Tibial nerve (tissue), 4 donors: ENCODE measurements around the gene FOXJ3. TPM values are rescaled to one million over a fixed set of nuclear protein-coding genes. Genes with fewer than 3 reads are reported as not detected.

Experiments used
- DNase-seq, 2 donors: peaks; one replicate each; pipeline ENCODE4 v3.0.0-alpha.2; 2019; ENCODE audit warnings: low spot score in 2 of 2
- H3K27ac ChIP-seq, 4 donors: fragments of 200-600 bp; sonication (generic) in 3 of 4; one replicate each; pipeline ENCODE4 v1.5.1; 2017 to 2019; ENCODE audit warnings: mild to moderate bottlenecking in 1 of 4
- H3K27me3 ChIP-seq, 2 donors: fragments of 200-600 bp; sonication (generic) in 1 of 2; one replicate each; pipeline versions ENCODE4 v1.5.1 to v1.6.0; 2017 to 2019
- H3K36me3 ChIP-seq, 3 donors: fragments of 200-600 bp; sonication (generic); one replicate each; pipeline ENCODE4 v1.5.1; 2018 to 2019
- H3K4me1 ChIP-seq, 4 donors: fragments of 200-600 bp; sonication (generic) in 3 of 4; one replicate each; pipeline ENCODE4 v1.5.1; 2017 to 2019
- H3K4me3 ChIP-seq, 4 donors: fragments of 200-600 bp; sonication (generic) in 3 of 4; one replicate each; pipeline ENCODE4 v1.5.1; 2017 to 2019; ENCODE audit warnings: mild to moderate bottlenecking in 1 of 4, moderate library complexity in 1 of 4
- H3K9me3 ChIP-seq, 4 donors: fragments of 200-600 bp; sonication (generic) in 3 of 4; one replicate each; pipeline ENCODE4 v1.5.1; 2017 to 2019
- EP300 ChIP-seq, 2 donors: sonication (generic); formaldehyde crosslinking; IDR thresholded peaks; one replicate each; pipeline ENCODE4 v1.6.1; 2017; ENCODE audit warnings: antibody characterized with exemption in 2 of 2, mild to moderate bottlenecking in 1 of 2
- POLR2A ChIP-seq, 2 donors: fragments of 450-650 bp; IDR thresholded peaks; one replicate each; pipeline ENCODE4 v1.6.1; 2017; ENCODE audit warnings: antibody characterized with exemption in 2 of 2, mild to moderate bottlenecking in 2 of 2, moderate library complexity in 2 of 2
- WGBS, 2 donors: methylation state at CpG; one replicate each; pipeline ENCODE4 v1.1.5; 2018; 5-methylcytosine and 5-hydroxymethylcytosine counted together
- total RNA-seq, 4 donors: library from RNA; depleted of rRNA; stranded (reverse); fragments of >200 nt; gene quantifications; one replicate each; pipeline ENCODE4 v1.1.0, GENCODE V29; 2016
- TF ChIP-seq, protein P1 (sequence below), 5 experiments: fragments of 200-600 bp in 3 of 5; fragments of 450-650 bp in 2 of 5; sonication (generic) in 3 of 5; IDR thresholded peaks; one replicate each; pipeline ENCODE4 v1.5.1; 2016 to 2019; ENCODE audit warnings: antibody characterized with exemption in 5 of 5, mild to moderate bottlenecking in 3 of 5, moderate library complexity in 2 of 5

Gene FOXJ3
- total RNA-seq, 4 donors from 2014 or later: 42.7 to 68.1 (median 64.5) TPM

GRCh38 chr1:42364542-42364941 is 29.5 kb upstream of the FOXJ3 start:
- Histone ChIP-seq H3K36me3 (no peaks in the 10 kb centered on the region), H3K4me1 (no peaks in the 10 kb centered on the region), H3K27me3 (peaks cover 0 to 7% of the 10 kb centered on the region in 2 donors), H3K27ac (no peak overlapping the region), H3K4me3 (no peak overlapping the region), H3K9me3 (no peaks in the 10 kb centered on the region)
- DNase-seq: no peak
- 88 to 98% methylated on average over 2 of the region's 2 CpGs for WGBS, 2 donors
- TF ChIP-seq POLR2A (IDR thresholded peaks at IDR 0.05) (no peak), EP300 (IDR thresholded peaks at IDR 0.05) (no peak)
- TF ChIP-seq, protein P1, sequence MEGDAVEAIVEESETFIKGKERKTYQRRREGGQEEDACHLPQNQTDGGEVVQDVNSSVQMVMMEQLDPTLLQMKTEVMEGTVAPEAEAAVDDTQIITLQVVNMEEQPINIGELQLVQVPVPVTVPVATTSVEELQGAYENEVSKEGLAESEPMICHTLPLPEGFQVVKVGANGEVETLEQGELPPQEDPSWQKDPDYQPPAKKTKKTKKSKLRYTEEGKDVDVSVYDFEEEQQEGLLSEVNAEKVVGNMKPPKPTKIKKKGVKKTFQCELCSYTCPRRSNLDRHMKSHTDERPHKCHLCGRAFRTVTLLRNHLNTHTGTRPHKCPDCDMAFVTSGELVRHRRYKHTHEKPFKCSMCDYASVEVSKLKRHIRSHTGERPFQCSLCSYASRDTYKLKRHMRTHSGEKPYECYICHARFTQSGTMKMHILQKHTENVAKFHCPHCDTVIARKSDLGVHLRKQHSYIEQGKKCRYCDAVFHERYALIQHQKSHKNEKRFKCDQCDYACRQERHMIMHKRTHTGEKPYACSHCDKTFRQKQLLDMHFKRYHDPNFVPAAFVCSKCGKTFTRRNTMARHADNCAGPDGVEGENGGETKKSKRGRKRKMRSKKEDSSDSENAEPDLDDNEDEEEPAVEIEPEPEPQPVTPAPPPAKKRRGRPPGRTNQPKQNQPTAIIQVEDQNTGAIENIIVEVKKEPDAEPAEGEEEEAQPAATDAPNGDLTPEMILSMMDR (IDR thresholded peaks at IDR 0.05): no peak

- Histone ChIP-seq H3K4me1 (no peaks in the 10 kb centered on the region), H3K36me3 (no peaks in the 10 kb centered on the region), H3K27me3 (peaks cover 0 to 7% of the 10 kb centered on the region in 2 donors), H3K4me3 (no peak overlapping the region), H3K9me3 (no peaks in the 10 kb centered on the region), H3K27ac (no peak overlapping the region)
- 79 to 81% methylated on average over 6 of the region's 6 CpGs for WGBS, 2 donors
- DNase-seq: no peak
- TF ChIP-seq, protein P1 (IDR thresholded peaks at IDR 0.05): no peak
- TF ChIP-seq EP300 (IDR thresholded peaks at IDR 0.05): no peak
- no peak for TF ChIP-seq POLR2A (IDR thresholded peaks at IDR 0.05)
Observed at GRCh38 chr1:42364089-42364488, 29.1 kb upstream of the FOXJ3 start.

DNA sequence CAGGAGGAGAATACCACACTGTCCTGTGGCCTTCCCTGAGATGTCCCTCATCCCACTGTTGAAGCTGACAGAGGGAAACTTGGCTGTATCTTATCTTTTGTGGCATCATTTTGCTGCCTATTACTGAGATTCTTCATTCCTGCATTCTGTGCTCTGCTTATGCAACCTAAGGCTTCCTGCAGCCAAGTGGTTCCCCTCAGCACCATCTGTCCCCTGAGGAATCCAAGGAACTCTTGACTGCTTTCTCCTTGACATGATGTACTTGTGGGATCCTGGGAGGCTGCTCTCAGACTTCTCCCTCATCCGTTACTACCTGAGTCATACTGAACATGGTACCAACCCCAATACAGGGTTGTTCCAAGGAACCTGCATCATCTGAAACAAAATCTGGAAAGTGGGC is 24.4 kb upstream of the FOXJ3 start:
- DNase-seq: no peak
- WGBS, 2 donors: 75 to 92% methylated on average over 1 of the region's 1 CpG
- H3K4me3 ChIP-seq: no peak overlapping the region
- H3K27ac ChIP-seq: no peak overlapping the region
- no peaks in the 10 kb centered on the region for H3K27me3 ChIP-seq
- H3K4me1 ChIP-seq: no peaks in the 10 kb centered on the region
- no peaks in the 10 kb centered on the region for H3K36me3 ChIP-seq
- no peaks in the 10 kb centered on the region for H3K9me3 ChIP-seq
- no peak for TF ChIP-seq EP300 (IDR thresholded peaks at IDR 0.05)
- no peak for TF ChIP-seq POLR2A (IDR thresholded peaks at IDR 0.05)
- TF ChIP-seq, protein P1 (IDR thresholded peaks at IDR 0.05): no peak

DNA sequence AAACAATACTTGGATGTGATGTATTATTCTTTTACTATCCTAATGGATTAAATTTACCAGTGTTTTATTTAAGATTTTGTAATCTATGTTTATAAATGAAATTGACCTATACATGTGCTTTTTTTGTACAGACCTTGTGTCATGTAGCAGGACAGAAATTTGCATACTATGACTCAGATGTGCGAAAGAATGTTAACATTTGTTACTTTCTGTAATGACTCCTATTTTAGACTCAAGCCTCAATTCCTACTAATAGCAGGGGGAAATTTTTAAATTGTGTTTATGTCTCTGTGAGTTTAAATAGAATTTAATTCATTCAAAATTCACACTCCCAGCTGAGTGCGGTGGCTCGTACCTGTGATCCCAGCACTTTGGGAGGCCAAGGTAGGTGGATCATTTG is 23.8 kb upstream of the FOXJ3 start:
- DNase-seq: no peak
- H3K27ac ChIP-seq: no peak overlapping the region
- H3K4me1 ChIP-seq: no peaks in the 10 kb centered on the region
- H3K4me3 ChIP-seq: no peak overlapping the region
- no peaks in the 10 kb centered on the region for H3K36me3 ChIP-seq
- H3K9me3 ChIP-seq: no peaks in the 10 kb centered on the region
- 88 to 90% methylated on average over 3 of the region's 3 CpGs for WGBS, 2 donors
- TF ChIP-seq EP300 (IDR thresholded peaks at IDR 0.05) (no peak), POLR2A (IDR thresholded peaks at IDR 0.05) (no peak)
- TF ChIP-seq, protein P1 (IDR thresholded peaks at IDR 0.05): no peak
- no peaks in the 10 kb centered on the region for H3K27me3 ChIP-seq

GRCh38 chr1:42350086-42350485 is 15.1 kb upstream of the FOXJ3 start:
- TF ChIP-seq EP300 (IDR thresholded peaks at IDR 0.05): no peak
- no peak for DNase-seq
- Histone ChIP-seq H3K36me3 (no peaks in the 10 kb centered on the region), H3K27ac (no peak overlapping the region), H3K4me1 (no peaks in the 10 kb centered on the region), H3K4me3 (no peak overlapping the region), H3K27me3 (peaks cover 0 to 3% of the 10 kb centered on the region in 2 donors), H3K9me3 (no peaks in the 10 kb centered on the region)
- WGBS, 2 donors: 0 to 6% methylated on average over 1 of the region's 1 CpG

- peaks cover 0 to 3% of the 10 kb centered on the region in 2 donors for H3K27me3 ChIP-seq
- TF ChIP-seq, protein P1 (IDR thresholded peaks at IDR 0.05): no peak
- TF ChIP-seq EP300 (IDR thresholded peaks at IDR 0.05): no peak
- no peak for TF ChIP-seq POLR2A (IDR thresholded peaks at IDR 0.05)
- no peaks in the 10 kb centered on the region for H3K4me1 ChIP-seq
- H3K9me3 ChIP-seq: no peaks in the 10 kb centered on the region
- no peak overlapping the region for H3K4me3 ChIP-seq
- H3K27ac ChIP-seq: no peak overlapping the region
- H3K36me3 ChIP-seq: no peaks in the 10 kb centered on the region
- no peak for DNase-seq
Observed at GRCh38 chr1:42348498-42348897, 13.5 kb upstream of the FOXJ3 start.
